Calu3 (cell line): Measurements from ENCODE around the gene CARMIL1. TPM values are rescaled to one million over a fixed set of nuclear protein-coding genes. Genes with fewer than 3 reads are reported as not detected.

Experiments used
- BruUV-seq: library from RNA; stranded (reverse); fragments of 400-500 nt; replicated peaks from 2 replicates; lab custom pipeline; 2021; lab: Mats Ljungman, UMichigan
- CTCF ChIA-PET: fragments of 300-600 bp; sonication (Branson Sonifier 250); formaldehyde crosslinking; loops from one replicate; lab custom pipeline; 2022; ENCODE audit warnings: antibody characterized with exemption; lab: Charles Lee
- DNase-seq: peaks from one replicate; pipeline ENCODE4 v3.0.0; 2022
- H3K27ac Mint-ChIP-seq: one replicate; pipeline ENCODE4 v1.8.0; 2022; ENCODE audit warnings: mixed read lengths; ENCODE audit not compliant: unreplicated experiment
- H3K27me3 Mint-ChIP-seq: one replicate; pipeline ENCODE4 v1.8.0; 2022; ENCODE audit warnings: mixed read lengths; ENCODE audit not compliant: unreplicated experiment
- H3K36me3 Mint-ChIP-seq: one replicate; pipeline ENCODE4 v1.8.0; 2022; ENCODE audit warnings: mild to moderate bottlenecking, moderate library complexity, mixed read lengths; ENCODE audit not compliant: insufficient read depth, unreplicated experiment
- H3K4me1 Mint-ChIP-seq: one replicate; pipeline ENCODE4 v1.8.0; 2022; ENCODE audit warnings: mild to moderate bottlenecking, low read depth, mixed read lengths; ENCODE audit not compliant: unreplicated experiment
- H3K4me3 Mint-ChIP-seq: one replicate; pipeline ENCODE4 v1.8.0; 2022; ENCODE audit warnings: mild to moderate bottlenecking, low read depth, moderate library complexity, mixed read lengths; ENCODE audit not compliant: unreplicated experiment
- H3K9me3 Mint-ChIP-seq: one replicate; pipeline ENCODE4 v1.8.0; 2022; ENCODE audit warnings: low read depth, mixed read lengths; ENCODE audit not compliant: unreplicated experiment
- intact Hi-C: fragments of 100-400 bp; cut with micrococcal nuclease; formaldehyde crosslinking; loops from one replicate; pipeline ENCODE4 v1.10.0; 2022; ENCODE audit not compliant: unreplicated experiment
- total RNA-seq: library from RNA; stranded (reverse); gene quantifications from 2 replicates; pipeline ENCODE4 v1.2.3, GENCODE V29; 2022
- TF ChIP-seq, protein P1 (sequence below): fragments of 200-600 bp; IDR thresholded peaks from one replicate; pipeline ENCODE4 v1.8.0; 2022; ENCODE audit warnings: antibody characterized with exemption; ENCODE audit not compliant: unreplicated experiment

Gene CARMIL1
- total RNA-seq, 1 experiment from 2014 or later: 92.4 TPM

DNA sequence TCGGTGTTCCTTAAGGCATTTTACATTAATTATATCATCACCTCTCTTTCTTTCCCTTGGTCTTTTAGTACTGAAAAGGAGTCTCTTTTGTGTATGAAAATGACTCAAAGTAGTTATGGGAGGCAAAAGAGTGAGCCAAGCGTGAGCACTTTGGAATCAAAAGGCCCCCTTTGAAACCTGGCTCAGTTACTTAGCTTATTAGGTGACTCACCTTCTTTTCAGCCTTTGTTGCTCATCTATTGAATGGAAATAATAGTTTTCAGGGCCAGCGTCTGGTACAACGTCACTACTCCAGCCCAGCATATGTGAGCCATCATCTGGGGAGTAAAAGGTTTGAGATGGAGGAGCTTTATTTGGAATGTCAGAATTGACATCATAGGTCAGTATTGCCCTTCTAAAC, 225.5 kb downstream of the CARMIL1 start:
- Mint-ChIP-seq H3K9me3 (no peaks in the 10 kb centered on the region), H3K4me3 (no peak overlapping the region), H3K27me3 (no peaks in the 10 kb centered on the region), H3K27ac (no peak overlapping the region), H3K36me3 (peaks cover 22% of the 10 kb centered on the region), H3K4me1 (peaks cover 7% of the 10 kb centered on the region)
- no TSS peak for BruUV-seq
- intact Hi-C loops: no loop called here
- TF ChIP-seq, protein P1, sequence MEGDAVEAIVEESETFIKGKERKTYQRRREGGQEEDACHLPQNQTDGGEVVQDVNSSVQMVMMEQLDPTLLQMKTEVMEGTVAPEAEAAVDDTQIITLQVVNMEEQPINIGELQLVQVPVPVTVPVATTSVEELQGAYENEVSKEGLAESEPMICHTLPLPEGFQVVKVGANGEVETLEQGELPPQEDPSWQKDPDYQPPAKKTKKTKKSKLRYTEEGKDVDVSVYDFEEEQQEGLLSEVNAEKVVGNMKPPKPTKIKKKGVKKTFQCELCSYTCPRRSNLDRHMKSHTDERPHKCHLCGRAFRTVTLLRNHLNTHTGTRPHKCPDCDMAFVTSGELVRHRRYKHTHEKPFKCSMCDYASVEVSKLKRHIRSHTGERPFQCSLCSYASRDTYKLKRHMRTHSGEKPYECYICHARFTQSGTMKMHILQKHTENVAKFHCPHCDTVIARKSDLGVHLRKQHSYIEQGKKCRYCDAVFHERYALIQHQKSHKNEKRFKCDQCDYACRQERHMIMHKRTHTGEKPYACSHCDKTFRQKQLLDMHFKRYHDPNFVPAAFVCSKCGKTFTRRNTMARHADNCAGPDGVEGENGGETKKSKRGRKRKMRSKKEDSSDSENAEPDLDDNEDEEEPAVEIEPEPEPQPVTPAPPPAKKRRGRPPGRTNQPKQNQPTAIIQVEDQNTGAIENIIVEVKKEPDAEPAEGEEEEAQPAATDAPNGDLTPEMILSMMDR: no peak
- CTCF ChIA-PET: interaction anchor here (1.2 kb wide), 1 partner anchor 15 kb away, joined by 4 read pairs; no protein-coding TSS in a partner anchor
- no peak for DNase-seq

DNA sequence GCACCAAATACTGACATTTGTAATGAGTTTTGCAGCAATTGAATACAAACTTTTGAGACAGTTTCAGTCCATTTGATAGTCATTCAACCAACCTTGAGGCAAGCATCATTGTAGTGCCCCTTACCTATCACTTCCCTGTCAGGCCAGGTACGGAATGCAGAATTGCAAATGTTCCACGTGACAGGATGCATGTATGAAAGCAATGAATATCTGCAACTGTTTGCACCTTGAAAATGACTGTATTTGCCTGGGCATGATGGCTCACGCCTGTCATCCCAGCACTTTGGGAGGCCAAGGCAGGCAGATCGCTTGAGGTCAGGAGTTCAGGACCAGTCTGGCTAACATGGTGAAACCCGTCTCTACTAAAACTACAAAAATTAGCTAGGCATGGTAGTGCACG, 226.8 kb downstream of the CARMIL1 start:
- peaks cover 24% of the 10 kb centered on the region for H3K36me3 Mint-ChIP-seq

DNA sequence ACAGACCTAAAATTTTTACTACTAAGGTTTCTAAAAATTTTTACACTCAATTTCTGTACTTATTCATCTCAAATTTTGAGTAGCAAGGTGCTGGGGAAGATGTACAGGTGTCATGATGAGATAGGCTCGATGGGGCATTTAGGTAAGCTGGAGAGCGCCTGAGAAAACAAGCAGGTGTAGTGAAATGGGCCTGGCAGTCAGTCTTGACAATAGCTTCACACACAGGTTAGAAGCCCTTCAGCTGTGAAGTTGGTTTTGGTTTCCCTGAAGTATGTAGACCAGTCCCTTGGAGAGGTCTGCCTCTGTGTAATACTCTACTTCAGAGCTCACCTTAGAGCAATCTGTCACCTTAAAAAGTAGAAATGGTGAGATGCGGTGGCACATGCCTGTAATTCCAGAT, 228.9 kb downstream of the CARMIL1 start:
- CTCF ChIA-PET: no interaction called here
- no peak for DNase-seq
- TF ChIP-seq, protein P1: no peak
- no peaks in the 10 kb centered on the region for H3K9me3 Mint-ChIP-seq
- no peak overlapping the region for H3K27ac Mint-ChIP-seq
- intact Hi-C loops: no loop called here
- H3K27me3 Mint-ChIP-seq: no peaks in the 10 kb centered on the region
- no TSS peak for BruUV-seq
- H3K4me1 Mint-ChIP-seq: no peaks in the 10 kb centered on the region
- H3K36me3 Mint-ChIP-seq: peaks cover 11% of the 10 kb centered on the region
- H3K4me3 Mint-ChIP-seq: no peak overlapping the region

More for the DNA sequence above, 226.8 kb downstream of the CARMIL1 start:
- intact Hi-C loops: no loop called here
- H3K27ac Mint-ChIP-seq: no peak overlapping the region
- H3K4me3 Mint-ChIP-seq: no peak overlapping the region
- DNase-seq: no peak
- no TSS peak for BruUV-seq
- H3K4me1 Mint-ChIP-seq: no peaks in the 10 kb centered on the region
- H3K27me3 Mint-ChIP-seq: no peaks in the 10 kb centered on the region
- no peaks in the 10 kb centered on the region for H3K9me3 Mint-ChIP-seq
- CTCF ChIA-PET: no interaction called here
- TF ChIP-seq, protein P1: no peak

DNA sequence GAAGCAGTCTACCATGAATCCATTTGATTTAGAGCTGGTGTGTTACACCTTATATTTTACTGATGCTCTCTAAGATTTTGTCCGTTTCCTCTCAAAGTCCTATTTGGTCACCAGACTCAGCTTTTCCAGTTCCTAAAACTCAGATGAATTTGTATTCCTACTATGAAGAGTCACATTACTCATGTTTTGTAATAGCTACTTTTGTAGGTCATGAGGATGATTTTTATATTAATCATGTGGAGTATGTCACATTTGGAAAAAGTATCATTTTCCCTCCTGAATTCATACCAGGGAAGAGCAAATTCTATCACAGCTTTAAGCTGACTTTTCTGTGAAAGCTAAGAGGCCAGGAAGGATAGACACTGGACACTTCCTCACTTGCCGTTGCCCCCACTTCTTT, 232.2 kb downstream of the CARMIL1 start:
- no peaks in the 10 kb centered on the region for H3K27me3 Mint-ChIP-seq
- no peaks in the 10 kb centered on the region for H3K4me1 Mint-ChIP-seq
- no peaks in the 10 kb centered on the region for H3K9me3 Mint-ChIP-seq
- no TSS peak for BruUV-seq
- TF ChIP-seq, protein P1: no peak
- intact Hi-C loops: no loop called here
- no peak overlapping the region for H3K27ac Mint-ChIP-seq
- CTCF ChIA-PET: interaction anchor here (0.8 kb wide), 1 partner anchor 88 kb away, joined by 4 read pairs; no protein-coding TSS in a partner anchor
- H3K4me3 Mint-ChIP-seq: no peak overlapping the region
- DNase-seq: no peak
- H3K36me3 Mint-ChIP-seq: peaks cover 19% of the 10 kb centered on the region
